ENCODE data around the gene GPR137. TPM values are rescaled to one million over a fixed set of nuclear protein-coding genes. Genes with fewer than 3 reads are reported as not detected.

GPR137 gene
- polyA plus RNA-seq, 1 donor from 2014 or later = 34.1 TPM

DNA sequence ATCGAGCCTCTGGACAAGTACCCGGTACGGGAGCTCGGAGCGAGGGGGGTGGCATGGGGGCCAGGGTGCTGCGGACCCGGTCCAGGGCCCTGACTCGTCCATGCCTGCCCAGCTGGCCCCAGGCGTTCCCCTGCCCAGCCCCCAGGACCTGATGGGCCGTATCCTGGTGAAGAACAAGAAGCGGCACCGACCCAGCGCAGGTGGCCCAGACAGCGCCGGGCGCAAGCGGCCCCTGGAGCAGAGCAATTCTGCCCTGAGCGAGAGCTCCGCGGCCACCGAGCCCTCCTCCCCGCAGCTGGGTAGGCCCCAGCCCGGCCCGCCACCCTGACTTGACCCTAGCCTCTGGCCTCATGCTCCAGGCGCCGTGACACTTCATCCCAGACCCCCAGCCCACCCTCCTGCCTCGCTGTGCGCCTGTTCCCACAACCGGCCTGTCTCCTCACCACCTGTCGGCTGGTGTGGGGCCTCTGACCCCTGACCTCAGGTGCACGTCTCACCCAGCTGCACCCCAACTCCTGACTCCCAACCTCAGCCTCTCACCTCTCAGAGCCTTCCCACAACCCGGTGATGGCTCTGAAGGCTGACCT is 26.6 kb upstream of the GPR137 start:
- Histone ChIP-seq H3K27me3 (ENCODE audit: insufficient read depth, low read depth, low read length) (no peaks in the 10 kb centered on the region), H3K9me3 (ENCODE audit: low read length) (no peaks in the 10 kb centered on the region)
- TF ChIP-seq MXI1 (conservative IDR thresholded peaks at IDR 0.05; ENCODE audit: poor library complexity, severe bottlenecking) (no peak), SMC3 (conservative IDR thresholded peaks at IDR 0.05; ENCODE audit: poor library complexity) (no peak), REST (IDR thresholded peaks at IDR 0.05; ENCODE audit: borderline replicate concordance) (no peak), TAF1 (IDR thresholded peaks at IDR 0.05; ENCODE audit: low read depth) (no peak), CTCF (IDR thresholded peaks at IDR 0.05; ENCODE audit: poor library complexity, severe bottlenecking) (no peak), EP300 (conservative IDR thresholded peaks at IDR 0.05; ENCODE audit: poor library complexity, severe bottlenecking) (no peak), POLR2AphosphoS5 (IDR thresholded peaks at IDR 0.05) (no peak), RAD21 (conservative IDR thresholded peaks at IDR 0.05) (no peak), EZH2 (IDR thresholded peaks at IDR 0.05; ENCODE audit: borderline replicate concordance, insufficient read depth, low read length, poor library complexity, severe bottlenecking) (no peak)

GRCh38 chr11:64259533-64260067 is 26.0 kb upstream of the GPR137 start:
- no peak overlapping the region for H3K27ac ChIP-seq (ENCODE audit: low read length)
- no peaks in the 10 kb centered on the region for H3K9me2 ChIP-seq (ENCODE audit: insufficient read depth, low read length)
- no peak overlapping the region for H3K4me2 ChIP-seq (ENCODE audit: low read length)
- H2AFZ ChIP-seq (ENCODE audit: low read depth, low read length) = no peak overlapping the region
- no peaks in the 10 kb centered on the region for H3K27me3 ChIP-seq (ENCODE audit: insufficient read depth, low read depth, low read length)
- no peaks in the 10 kb centered on the region for H3K36me3 ChIP-seq (ENCODE audit: insufficient read depth, low read length)
- H3K9ac ChIP-seq (ENCODE audit: low read length) = no peak overlapping the region
- H3K4me3 ChIP-seq (ENCODE audit: low read length) = no peak overlapping the region
- no peaks in the 10 kb centered on the region for H3K79me2 ChIP-seq (replicated peaks; ENCODE audit: insufficient read depth, low read length)
- H3K9me3 ChIP-seq (ENCODE audit: low read length) = no peaks in the 10 kb centered on the region
- H3F3A ChIP-seq (ENCODE audit: insufficient read depth, low read length, poor library complexity, severe bottlenecking) = no peaks in the 10 kb centered on the region
- no peaks in the 10 kb centered on the region for H4K20me1 ChIP-seq (ENCODE audit: insufficient read depth)
- TF ChIP-seq TAF1 (IDR thresholded peaks at IDR 0.05; ENCODE audit: low read depth) (no peak), SMC3 (conservative IDR thresholded peaks at IDR 0.05; ENCODE audit: poor library complexity) (no peak), REST (IDR thresholded peaks at IDR 0.05; ENCODE audit: borderline replicate concordance) (no peak), CTCF (IDR thresholded peaks at IDR 0.05; ENCODE audit: poor library complexity, severe bottlenecking) (no peak)

More for the DNA sequence above, 26.6 kb upstream of the GPR137 start:
- Histone ChIP-seq H3K4me2 (ENCODE audit: low read length) (no peak overlapping the region), H4K20me1 (ENCODE audit: insufficient read depth) (no peaks in the 10 kb centered on the region), H2AFZ (ENCODE audit: low read depth, low read length) (no peak overlapping the region), H3K9me2 (ENCODE audit: insufficient read depth, low read length) (no peaks in the 10 kb centered on the region), H3K79me2 (replicated peaks; ENCODE audit: insufficient read depth, low read length) (no peaks in the 10 kb centered on the region), H3K27ac (ENCODE audit: low read length) (no peak overlapping the region), H3K36me3 (ENCODE audit: insufficient read depth, low read length) (no peaks in the 10 kb centered on the region), H3K9ac (ENCODE audit: low read length) (no peak overlapping the region), H3K4me3 (ENCODE audit: low read length) (no peak overlapping the region), H3F3A (ENCODE audit: insufficient read depth, low read length, poor library complexity, severe bottlenecking) (no peaks in the 10 kb centered on the region)

Measured in neural cell (in vitro differentiated cells).